Astrocyte (in vitro differentiated cells and primary cell): Measurements from ENCODE around the gene ATP6AP2. TPM values are rescaled to one million over a fixed set of nuclear protein-coding genes. Genes with fewer than 3 reads are reported as not detected.

Experiments
- DNase-seq: peaks from one replicate; pipeline ENCODE4 v3.0.0-alpha.2; 2010; ENCODE audit warnings: low read depth
- FAIRE-seq: peaks from 2 replicates; lab custom pipeline; 2011; peaks lifted over from hg19 to GRCh38; lab: Jason Lieb, UNC
- H2AFZ ChIP-seq: 2 replicates; pipeline ENCODE4 v1.6.0; 2012; ENCODE audit warnings: low read depth, low read length, inconsistent platforms
- H3K27ac ChIP-seq: 2 replicates; pipeline ENCODE4 v1.5.1; 2011; ENCODE audit warnings: low read depth, low read length, inconsistent platforms
- H3K27me3 ChIP-seq: 2 replicates; pipeline ENCODE4 v1.6.0; 2011; ENCODE audit warnings: low read length, inconsistent platforms; ENCODE audit not compliant: insufficient read depth
- H3K36me3 ChIP-seq: 2 replicates; pipeline ENCODE4 v1.5.1; 2011; ENCODE audit warnings: low read length, inconsistent platforms; ENCODE audit not compliant: insufficient read depth
- H3K4me1 ChIP-seq: 2 replicates; pipeline ENCODE4 v1.5.1; 2011; ENCODE audit warnings: low read length, inconsistent platforms; ENCODE audit not compliant: insufficient read depth
- H3K4me2 ChIP-seq: 2 replicates; pipeline ENCODE4 v1.6.0; 2012; ENCODE audit warnings: low read length, inconsistent platforms
- H3K4me3 ChIP-seq: 2 replicates; pipeline ENCODE4 v1.5.1; 2011; ENCODE audit warnings: low read depth, mild to moderate bottlenecking, low read length, inconsistent platforms; ENCODE audit not compliant: insufficient read depth
- H3K79me2 ChIP-seq: 2 replicates; pipeline ENCODE4 v1.6.0; 2012; ENCODE audit warnings: mild to moderate bottlenecking, low read length, inconsistent platforms; ENCODE audit not compliant: insufficient read depth
- H3K9ac ChIP-seq: 2 replicates; pipeline ENCODE4 v1.6.0; 2012; ENCODE audit warnings: mild to moderate bottlenecking, low read length, inconsistent platforms
- H3K9me3 ChIP-seq: 2 replicates; pipeline ENCODE4 v1.5.1; 2012; ENCODE audit warnings: low read depth, mild to moderate bottlenecking, low read length, inconsistent platforms; ENCODE audit not compliant: insufficient read depth
- H4K20me1 ChIP-seq: 2 replicates; pipeline ENCODE4 v1.6.0; 2012; ENCODE audit warnings: low read length, inconsistent platforms; ENCODE audit not compliant: insufficient read depth
- H3K27ac Mint-ChIP-seq: one replicate; pipeline ENCODE4 v1.8.0; 2021; ENCODE audit warnings: mild to moderate bottlenecking, mixed read lengths; ENCODE audit not compliant: unreplicated experiment
- H3K27me3 Mint-ChIP-seq: one replicate; pipeline ENCODE4 v1.8.0; 2021; ENCODE audit warnings: low read depth, mixed read lengths; ENCODE audit not compliant: unreplicated experiment
- H3K36me3 Mint-ChIP-seq: one replicate; pipeline ENCODE4 v1.8.0; 2021; ENCODE audit warnings: low read depth, mixed read lengths; ENCODE audit not compliant: unreplicated experiment
- H3K4me1 Mint-ChIP-seq: one replicate; pipeline ENCODE4 v1.8.0; 2021; ENCODE audit warnings: low read depth, mixed read lengths; ENCODE audit not compliant: unreplicated experiment
- H3K4me3 Mint-ChIP-seq: one replicate; pipeline ENCODE4 v1.8.0; 2021; ENCODE audit warnings: mild to moderate bottlenecking, moderate library complexity, mixed read lengths; ENCODE audit not compliant: unreplicated experiment
- H3K9me3 Mint-ChIP-seq: one replicate; pipeline ENCODE4 v1.8.0; 2021; ENCODE audit warnings: mild to moderate bottlenecking, mixed read lengths; ENCODE audit not compliant: unreplicated experiment
- CTCF ChIP-seq: IDR thresholded peaks from 2 replicates; pipeline ENCODE4 v1.5.1; 2011; ENCODE audit warnings: low read depth, mild to moderate bottlenecking, inconsistent platforms, low read length, moderate library complexity; ENCODE audit not compliant: insufficient read depth
- EZH2 ChIP-seq: IDR thresholded peaks from 2 replicates; pipeline ENCODE4 v1.6.1; 2012; ENCODE audit warnings: mild to moderate bottlenecking, low read length, inconsistent platforms; ENCODE audit not compliant: insufficient read depth
- total RNA-seq: library from RNA; stranded (reverse); gene quantifications from 2 replicates; pipeline ENCODE4 v1.2.1, GENCODE V29; 2021

Gene ATP6AP2
- total RNA-seq, 1 donor from 2014 or later: 153 TPM

DNA sequence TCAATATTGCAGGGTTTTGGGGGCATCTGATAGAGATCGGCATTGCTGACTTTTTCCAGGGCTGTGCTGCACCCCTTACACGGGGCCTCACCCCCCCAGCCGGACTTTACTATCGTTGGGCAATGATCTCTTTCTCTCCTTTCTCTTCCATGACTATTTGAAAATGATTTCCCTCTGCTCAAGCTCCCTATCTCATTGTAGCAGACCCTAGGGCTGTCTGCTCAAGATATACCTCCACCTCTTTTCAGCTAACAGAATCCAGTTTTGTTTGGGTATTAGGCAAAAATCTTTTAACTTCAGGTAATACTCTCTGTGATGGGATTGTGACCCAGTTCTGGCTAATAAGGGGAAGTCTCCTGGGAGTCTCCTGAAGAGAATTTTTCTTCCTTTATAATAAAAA lies 43.5 kb upstream of the ATP6AP2 start:
- Mint-ChIP-seq H3K4me1 (peaks cover 4% of the 10 kb centered on the region), H3K36me3 (no peaks in the 10 kb centered on the region), H3K27me3 (peaks cover 2% of the 10 kb centered on the region), H3K27ac (no peak overlapping the region), H3K4me3 (no peak overlapping the region), H3K9me3 (no peaks in the 10 kb centered on the region)
- Histone ChIP-seq H3K4me3 (no peak overlapping the region), H4K20me1 (no peaks in the 10 kb centered on the region), H2AFZ (no peak overlapping the region), H3K9me3 (no peaks in the 10 kb centered on the region), H3K79me2 (no peaks in the 10 kb centered on the region), H3K9ac (no peak overlapping the region), H3K4me2 (no peak overlapping the region), H3K27me3 (no peaks in the 10 kb centered on the region), H3K27ac (no peak overlapping the region), H3K36me3 (no peaks in the 10 kb centered on the region), H3K4me1 (no peaks in the 10 kb centered on the region)
- DNase-seq (no peak), FAIRE-seq (no peak)
- TF ChIP-seq EZH2 (no peak), CTCF (no peak)

DNA sequence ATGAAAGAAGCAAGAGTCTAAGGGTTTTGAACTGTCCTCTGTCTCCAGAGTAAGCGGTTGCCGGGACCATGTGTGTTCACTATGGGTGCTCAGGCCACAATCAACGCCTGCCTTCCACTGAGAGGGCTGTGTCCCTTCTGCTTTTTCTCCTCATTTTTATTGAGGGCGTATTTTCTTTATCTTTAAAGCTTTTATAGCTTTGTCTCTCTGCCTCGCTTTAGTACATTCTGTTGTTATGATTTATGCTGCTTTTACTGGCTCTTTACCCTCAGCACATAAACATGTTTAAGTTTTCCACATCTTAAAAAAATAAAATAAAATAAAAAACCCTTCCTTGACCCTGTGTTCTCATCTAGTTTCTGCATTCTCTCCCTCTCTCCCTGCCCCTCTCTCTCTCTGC lies 42.4 kb upstream of the ATP6AP2 start:
- Histone ChIP-seq H4K20me1 (no peaks in the 10 kb centered on the region), H3K36me3 (no peaks in the 10 kb centered on the region), H3K27me3 (no peaks in the 10 kb centered on the region), H3K79me2 (no peaks in the 10 kb centered on the region), H2AFZ (no peak overlapping the region), H3K27ac (no peak overlapping the region), H3K9me3 (no peaks in the 10 kb centered on the region), H3K4me2 (no peak overlapping the region), H3K4me3 (no peak overlapping the region), H3K4me1 (no peaks in the 10 kb centered on the region), H3K9ac (no peak overlapping the region)
- Mint-ChIP-seq H3K9me3 (no peaks in the 10 kb centered on the region), H3K27ac (no peak overlapping the region), H3K27me3 (peaks cover 2% of the 10 kb centered on the region), H3K36me3 (no peaks in the 10 kb centered on the region), H3K4me3 (no peak overlapping the region), H3K4me1 (peaks cover 4% of the 10 kb centered on the region)
- DNase-seq (no peak), FAIRE-seq (no peak)
- no peak for TF ChIP-seq EZH2
- TF ChIP-seq CTCF: no peak

DNA sequence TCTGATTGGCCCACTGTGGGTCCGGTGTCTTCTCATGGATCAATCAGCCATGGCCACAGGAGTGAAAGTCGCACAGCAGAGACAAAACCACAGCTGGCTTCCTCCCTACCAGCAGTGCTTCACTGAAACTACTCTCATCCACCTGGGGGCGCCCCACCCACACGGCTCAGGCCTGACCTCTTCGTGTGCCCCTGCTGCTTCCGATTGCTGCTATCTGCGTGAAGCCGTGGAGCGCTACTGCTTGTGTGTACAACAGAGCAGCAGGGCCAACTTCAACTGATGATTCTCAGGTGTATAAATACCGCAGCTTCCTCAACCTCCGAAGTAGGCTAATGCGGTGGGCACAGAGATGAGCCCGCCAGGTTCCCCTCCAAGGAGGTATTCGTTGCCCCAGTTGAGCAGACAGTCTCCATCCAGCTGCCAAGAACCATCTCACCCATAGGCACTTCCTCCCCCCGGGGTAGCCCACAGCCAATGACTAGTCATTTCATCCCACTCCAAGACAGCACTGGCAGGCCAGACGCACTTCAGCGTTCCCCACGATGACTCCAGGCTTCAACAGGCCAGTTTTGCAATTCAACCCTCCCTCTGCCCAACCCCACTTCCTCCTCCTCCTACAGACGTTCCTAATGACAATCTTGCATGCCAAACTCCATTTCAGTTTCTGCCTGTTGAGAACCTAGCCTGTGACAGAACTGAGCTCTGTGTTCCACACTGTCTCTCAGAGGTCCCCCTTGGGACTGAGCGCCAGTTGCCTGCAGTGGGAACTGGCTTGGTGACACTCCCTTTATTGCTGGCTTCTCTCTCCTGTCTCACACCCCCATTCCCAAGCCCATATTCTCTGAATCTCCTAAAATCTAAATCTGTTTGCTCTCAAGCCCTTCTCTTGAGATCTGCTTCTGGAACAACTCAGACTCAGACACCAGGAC lies 41.3 kb upstream of the ATP6AP2 start:
- Histone ChIP-seq H3K36me3 (no peaks in the 10 kb centered on the region), H3K9ac (no peak overlapping the region), H3K4me3 (no peak overlapping the region), H3K4me2 (no peak overlapping the region), H3K79me2 (no peaks in the 10 kb centered on the region), H3K9me3 (no peaks in the 10 kb centered on the region), H3K4me1 (no peaks in the 10 kb centered on the region), H3K27me3 (no peaks in the 10 kb centered on the region), H4K20me1 (no peaks in the 10 kb centered on the region), H2AFZ (no peak overlapping the region), H3K27ac (no peak overlapping the region)
- no peak overlapping the region for H3K4me3 Mint-ChIP-seq
- no peaks in the 10 kb centered on the region for H3K36me3 Mint-ChIP-seq
- no peak overlapping the region for H3K27ac Mint-ChIP-seq
- DNase-seq (peak; percentile 42), FAIRE-seq (peak; percentile 82)
- TF ChIP-seq CTCF (no peak), EZH2 (no peak)
- H3K27me3 Mint-ChIP-seq: peaks cover 2% of the 10 kb centered on the region
- peaks cover 8% of the 10 kb centered on the region for H3K4me1 Mint-ChIP-seq
- H3K9me3 Mint-ChIP-seq: no peaks in the 10 kb centered on the region
